B cell (primary cell): ENCODE measurements around the gene EP400.

Experiments used
- CTCF ChIP-seq: fragments of 200-600 bp; IDR thresholded peaks from one replicate; pipeline ENCODE4 v1.8.0; 2022; ENCODE audit warnings: antibody characterized with exemption, mild to moderate bottlenecking
- EZH2 ChIP-seq: IDR thresholded peaks from 2 replicates; pipeline ENCODE4 v1.6.1; 2012; ENCODE audit warnings: borderline replicate concordance, low read depth, mild to moderate bottlenecking, moderate library complexity, low read length; ENCODE audit not compliant: insufficient read depth, poor library complexity, severe bottlenecking

GRCh38 chr12:131986910-131987309 lies 37.2 kb downstream of the EP400 start:
- TF ChIP-seq CTCF: no peak
- no peak for TF ChIP-seq EZH2
